K562 (cell line): Measurements from ENCODE around the gene EFHC1. TPM values are rescaled to one million over a fixed set of nuclear protein-coding genes. Genes with fewer than 3 reads are reported as not detected.

ENCODE experiments used
- ERF ChIP-seq: fragments of 450-650 bp; formaldehyde crosslinking; IDR thresholded peaks from 2 replicates; pipeline ENCODE4 v1.4.0; 2020; ENCODE audit warnings: mild to moderate bottlenecking, mixed read lengths
- ESRRB ChIP-seq: fragments of 250-450 bp; sonication (Bioruptor Pico); IDR thresholded peaks from 2 replicates; pipeline ENCODE4 v1.5.0; 2020; ENCODE audit warnings: mild to moderate bottlenecking, moderate library complexity, borderline replicate concordance
- GATAD2B ChIP-seq: fragments of 450-650 bp; IDR thresholded peaks from 2 replicates; pipeline ENCODE4 v1.6.1; 2017; ENCODE audit warnings: mild to moderate bottlenecking, borderline replicate concordance
- HMGN3 ChIP-seq: IDR thresholded peaks from 2 replicates; pipeline ENCODE4 v1.6.1; 2011; ENCODE audit warnings: borderline replicate concordance, low read depth, mild to moderate bottlenecking, mixed read lengths, low read length; ENCODE audit not compliant: insufficient read length; ENCODE audit errors: extremely low read depth
- IRF2 ChIP-seq: sonication (generic); formaldehyde crosslinking; IDR thresholded peaks from 2 replicates; pipeline ENCODE4 v1.8.1; 2022; ENCODE audit warnings: mild to moderate bottlenecking, missing genetic modification reagents
- KLF1 ChIP-seq: fragments of 450-650 bp; IDR thresholded peaks from 2 replicates; pipeline ENCODE4 v1.6.1; 2016; ENCODE audit warnings: missing genetic modification characterization, missing compliant biosample characterization
- MEIS2 ChIP-seq: fragments of 450-650 bp; IDR thresholded peaks from 2 replicates; pipeline ENCODE4 v1.6.1; 2014; ENCODE audit warnings: mild to moderate bottlenecking; ENCODE audit not compliant: partially characterized antibody
- NCOA6 ChIP-seq: fragments of 450-650 bp; IDR thresholded peaks from 2 replicates; pipeline ENCODE4 v1.6.1; 2017; ENCODE audit warnings: mild to moderate bottlenecking
- SIN3A ChIP-seq, 2 experiments: fragments of 150-350 bp in 1 of 2; IDR thresholded peaks; 2 replicates each; pipeline ENCODE4 v1.6.1; 2011 to 2016; ENCODE audit warnings: borderline replicate concordance in 2 of 2, low read depth in 2 of 2, low read length in 2 of 2, mild to moderate bottlenecking in 2 of 2, moderate library complexity in 2 of 2; ENCODE audit not compliant: control insufficient read depth in 1 of 2
- SMAD3 ChIP-seq: fragments of 450-650 bp; formaldehyde crosslinking; conservative IDR thresholded peaks from 2 replicates; pipeline ENCODE4 v1.4.0; 2020; ENCODE audit warnings: mild to moderate bottlenecking
- SNRNP70 ChIP-seq: fragments of 200-400 bp; formaldehyde crosslinking; optimal IDR thresholded peaks from 2 replicates; pipeline ENCODE3; 2017; ENCODE audit warnings: low read depth, low read length
- TEAD2 ChIP-seq: fragments of 450-650 bp; IDR thresholded peaks from 2 replicates; pipeline ENCODE4 v1.6.1; 2016; ENCODE audit warnings: missing genetic modification characterization, control low read depth, missing compliant biosample characterization
- XRCC3 ChIP-seq: fragments of 450-650 bp; IDR thresholded peaks from 2 replicates; pipeline ENCODE4 v1.6.1; 2017; ENCODE audit warnings: mild to moderate bottlenecking, moderate library complexity
- ZBED1 ChIP-seq: IDR thresholded peaks from 2 replicates; pipeline ENCODE4 v1.6.1; 2014
- ZC3H4 ChIP-seq: sonication (generic); formaldehyde crosslinking; IDR thresholded peaks from 2 replicates; pipeline ENCODE4 v1.9.0; 2021; ENCODE audit warnings: missing genetic modification reagents, borderline replicate concordance
- ZNF121 ChIP-seq: sonication (generic); formaldehyde crosslinking; conservative IDR thresholded peaks from 2 replicates; pipeline ENCODE4 v1.8.0; 2022; ENCODE audit warnings: missing genetic modification reagents
- polyA plus RNA-seq, 8 experiments: library from polyadenylated mRNA; depleted of rRNA in 4 of 8; stranded (reverse) in 5 of 8; unstranded in 3 of 8; fragments of >200 nt; fragmentation: Nextera tagmentation in 2 of 8; fragmentation: Illumina TruSeq in 1 of 8; extraction: Ambion mirVana in 2 of 8; extraction: Trizol in 1 of 8; gene quantifications; 2 replicates each; pipeline versions ENCODE4 v1.2.1 to v1.2.3, GENCODE V29; 2011 to 2014; ENCODE audit warnings: inconsistent platforms in 1 of 8, missing spikeins in 1 of 8
- total RNA-seq, 7 experiments: library from RNA; depleted of rRNA in 6 of 7; stranded (reverse); fragments of >200 nt in 6 of 7; fragmentation: Illumina TruSeq in 2 of 7; extraction: Trizol in 2 of 7; gene quantifications; 2 replicates each; pipeline versions ENCODE4 v1.2.1 to v1.2.3, GENCODE V29; 2011 to 2021; ENCODE audit warnings: low replicate concordance in 1 of 7
- TF ChIP-seq, protein P1 (sequence below): fragments of 450-650 bp; formaldehyde crosslinking; IDR thresholded peaks from 2 replicates; pipeline ENCODE4 v1.4.0; 2020; ENCODE audit warnings: mild to moderate bottlenecking, moderate library complexity
- TF ChIP-seq, protein P2 (sequence below): fragments of 450-650 bp; IDR thresholded peaks from 2 replicates; pipeline ENCODE4 v1.6.1; 2017; ENCODE audit warnings: antibody characterized with exemption, mild to moderate bottlenecking
- TF ChIP-seq, protein P3 (sequence below), 2 experiments: fragments of 450-650 bp; conservative IDR thresholded peaks; 2 replicates each; pipeline ENCODE4 v1.6.1; 2017; ENCODE audit warnings: mild to moderate bottlenecking in 2 of 2, moderate library complexity in 2 of 2

Gene EFHC1
- total and polyA plus RNA-seq, 9 of the 15 experiments (the other 6 are each of a cell fraction or from before 2014, with no cell fraction given), result 9.5 to 31.0 (median 14.9) TPM

DNA sequence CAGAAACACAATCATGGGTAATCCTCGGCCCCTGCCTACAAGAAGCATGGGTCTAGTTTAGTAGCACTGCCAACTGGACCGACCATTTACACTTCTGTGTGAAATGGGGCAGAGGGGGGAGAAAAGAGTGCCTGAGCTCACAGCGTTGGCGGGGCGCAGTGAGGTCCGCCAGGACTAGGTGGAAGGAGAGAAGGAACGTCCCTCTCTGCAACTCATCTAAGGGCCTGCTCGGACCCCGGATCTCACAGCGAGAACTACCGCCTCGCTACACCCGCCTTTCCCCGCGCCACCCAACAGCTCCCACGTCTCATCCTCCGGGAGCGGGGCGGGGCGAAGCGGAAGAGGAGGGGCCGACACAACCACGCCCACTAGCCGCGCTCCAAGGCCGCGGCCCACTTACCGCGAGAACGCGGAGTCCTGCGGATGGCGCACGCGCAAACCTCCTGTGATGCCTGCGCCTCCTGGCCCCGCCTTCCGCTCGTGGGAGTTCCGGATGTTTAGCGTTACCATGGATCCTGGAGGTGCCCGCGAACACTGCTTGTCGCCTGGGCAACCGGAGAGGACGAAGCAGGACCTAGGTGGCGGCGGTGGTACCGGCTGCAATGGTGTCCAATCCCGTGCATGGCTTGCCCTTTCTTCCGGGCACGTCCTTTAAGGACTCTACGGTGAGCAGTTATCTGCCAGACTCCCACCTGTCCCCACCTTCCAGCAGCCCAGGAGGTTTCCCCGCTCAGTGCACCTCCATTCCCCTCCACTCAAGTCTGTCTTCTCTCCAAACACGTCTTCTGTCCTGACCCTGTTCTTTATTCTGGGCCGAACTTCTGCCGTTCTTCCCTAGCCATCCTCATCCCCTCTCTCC lies at the start of gene EFHC1 (continued):
- TF ChIP-seq KLF1 (tag) (no peak), ERF (CRISPR knock-in tag) (no peak), SIN3A (IDR thresholded peaks at IDR 0.05; ENCODE audit: borderline replicate concordance in 2 of 2, control insufficient read depth in 1 of 2, low read depth in 2 of 2, low read length in 2 of 2) (peak; percentile 89 to 94), ZBED1 (no peak), ZNF121 (no peak), ESRRB (CRISPR knock-in tag) (no peak), SNRNP70 (no peak), MEIS2 (no peak), GATAD2B (no peak; the same call in 1 of the 2 replicates), SMAD3 (no peak), NCOA6 (no peak), TEAD2 (tag) (no peak), ZC3H4 (CRISPR knock-in tag) (no peak), IRF2 (CRISPR knock-in tag) (no peak), HMGN3 (peak; percentile 30), XRCC3 (no peak)
- TF ChIP-seq, protein P1, sequence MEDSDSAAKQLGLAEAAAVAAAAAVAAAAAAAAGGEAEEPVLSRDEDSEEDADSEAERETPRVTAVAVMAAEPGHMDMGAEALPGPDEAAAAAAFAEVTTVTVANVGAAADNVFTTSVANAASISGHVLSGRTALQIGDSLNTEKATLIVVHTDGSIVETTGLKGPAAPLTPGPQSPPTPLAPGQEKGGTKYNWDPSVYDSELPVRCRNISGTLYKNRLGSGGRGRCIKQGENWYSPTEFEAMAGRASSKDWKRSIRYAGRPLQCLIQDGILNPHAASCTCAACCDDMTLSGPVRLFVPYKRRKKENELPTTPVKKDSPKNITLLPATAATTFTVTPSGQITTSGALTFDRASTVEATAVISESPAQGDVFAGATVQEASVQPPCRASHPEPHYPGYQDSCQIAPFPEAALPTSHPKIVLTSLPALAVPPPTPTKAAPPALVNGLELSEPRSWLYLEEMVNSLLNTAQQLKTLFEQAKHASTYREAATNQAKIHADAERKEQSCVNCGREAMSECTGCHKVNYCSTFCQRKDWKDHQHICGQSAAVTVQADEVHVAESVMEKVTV (CRISPR knock-in tag), result no peak
- TF ChIP-seq, protein P2, sequence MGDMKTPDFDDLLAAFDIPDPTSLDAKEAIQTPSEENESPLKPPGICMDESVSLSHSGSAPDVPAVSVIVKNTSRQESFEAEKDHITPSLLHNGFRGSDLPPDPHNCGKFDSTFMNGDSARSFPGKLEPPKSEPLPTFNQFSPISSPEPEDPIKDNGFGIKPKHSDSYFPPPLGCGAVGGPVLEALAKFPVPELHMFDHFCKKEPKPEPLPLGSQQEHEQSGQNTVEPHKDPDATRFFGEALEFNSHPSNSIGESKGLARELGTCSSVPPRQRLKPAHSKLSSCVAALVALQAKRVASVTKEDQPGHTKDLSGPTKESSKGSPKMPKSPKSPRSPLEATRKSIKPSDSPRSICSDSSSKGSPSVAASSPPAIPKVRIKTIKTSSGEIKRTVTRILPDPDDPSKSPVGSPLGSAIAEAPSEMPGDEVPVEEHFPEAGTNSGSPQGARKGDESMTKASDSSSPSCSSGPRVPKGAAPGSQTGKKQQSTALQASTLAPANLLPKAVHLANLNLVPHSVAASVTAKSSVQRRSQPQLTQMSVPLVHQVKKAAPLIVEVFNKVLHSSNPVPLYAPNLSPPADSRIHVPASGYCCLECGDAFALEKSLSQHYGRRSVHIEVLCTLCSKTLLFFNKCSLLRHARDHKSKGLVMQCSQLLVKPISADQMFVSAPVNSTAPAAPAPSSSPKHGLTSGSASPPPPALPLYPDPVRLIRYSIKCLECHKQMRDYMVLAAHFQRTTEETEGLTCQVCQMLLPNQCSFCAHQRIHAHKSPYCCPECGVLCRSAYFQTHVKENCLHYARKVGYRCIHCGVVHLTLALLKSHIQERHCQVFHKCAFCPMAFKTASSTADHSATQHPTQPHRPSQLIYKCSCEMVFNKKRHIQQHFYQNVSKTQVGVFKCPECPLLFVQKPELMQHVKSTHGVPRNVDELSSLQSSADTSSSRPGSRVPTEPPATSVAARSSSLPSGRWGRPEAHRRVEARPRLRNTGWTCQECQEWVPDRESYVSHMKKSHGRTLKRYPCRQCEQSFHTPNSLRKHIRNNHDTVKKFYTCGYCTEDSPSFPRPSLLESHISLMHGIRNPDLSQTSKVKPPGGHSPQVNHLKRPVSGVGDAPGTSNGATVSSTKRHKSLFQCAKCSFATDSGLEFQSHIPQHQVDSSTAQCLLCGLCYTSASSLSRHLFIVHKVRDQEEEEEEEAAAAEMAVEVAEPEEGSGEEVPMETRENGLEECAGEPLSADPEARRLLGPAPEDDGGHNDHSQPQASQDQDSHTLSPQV, result no peak; the same call in 1 of the 2 replicates
- TF ChIP-seq, protein P3, sequence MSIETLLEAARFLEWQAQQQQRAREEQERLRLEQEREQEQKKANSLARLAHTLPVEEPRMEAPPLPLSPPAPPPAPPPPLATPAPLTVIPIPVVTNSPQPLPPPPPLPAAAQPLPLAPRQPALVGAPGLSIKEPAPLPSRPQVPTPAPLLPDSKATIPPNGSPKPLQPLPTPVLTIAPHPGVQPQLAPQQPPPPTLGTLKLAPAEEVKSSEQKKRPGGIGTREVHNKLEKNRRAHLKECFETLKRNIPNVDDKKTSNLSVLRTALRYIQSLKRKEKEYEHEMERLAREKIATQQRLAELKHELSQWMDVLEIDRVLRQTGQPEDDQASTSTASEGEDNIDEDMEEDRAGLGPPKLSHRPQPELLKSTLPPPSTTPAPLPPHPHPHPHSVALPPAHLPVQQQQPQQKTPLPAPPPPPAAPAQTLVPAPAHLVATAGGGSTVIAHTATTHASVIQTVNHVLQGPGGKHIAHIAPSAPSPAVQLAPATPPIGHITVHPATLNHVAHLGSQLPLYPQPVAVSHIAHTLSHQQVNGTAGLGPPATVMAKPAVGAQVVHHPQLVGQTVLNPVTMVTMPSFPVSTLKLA (conservative IDR thresholded peaks at IDR 0.05), result peak; percentile 65 to 85
